Astrocyte (in vitro differentiated cells and primary cell): Measurements from ENCODE around the gene LCN2.
"Not testable (repeated sequence)": the region's sequence is repeated elsewhere in the genome, so short reads cannot be mapped to it uniquely, and the experiment has no call there.

ENCODE experiments used
- EZH2 ChIP-seq: IDR thresholded peaks from 2 replicates; pipeline ENCODE4 v1.6.1; 2012; ENCODE audit warnings: mild to moderate bottlenecking, low read length, inconsistent platforms; ENCODE audit not compliant: insufficient read depth
- TF ChIP-seq, protein P1 (sequence below): IDR thresholded peaks from 2 replicates; pipeline ENCODE4 v1.5.1; 2011; ENCODE audit warnings: low read depth, mild to moderate bottlenecking, inconsistent platforms, low read length, moderate library complexity; ENCODE audit not compliant: insufficient read depth

DNA sequence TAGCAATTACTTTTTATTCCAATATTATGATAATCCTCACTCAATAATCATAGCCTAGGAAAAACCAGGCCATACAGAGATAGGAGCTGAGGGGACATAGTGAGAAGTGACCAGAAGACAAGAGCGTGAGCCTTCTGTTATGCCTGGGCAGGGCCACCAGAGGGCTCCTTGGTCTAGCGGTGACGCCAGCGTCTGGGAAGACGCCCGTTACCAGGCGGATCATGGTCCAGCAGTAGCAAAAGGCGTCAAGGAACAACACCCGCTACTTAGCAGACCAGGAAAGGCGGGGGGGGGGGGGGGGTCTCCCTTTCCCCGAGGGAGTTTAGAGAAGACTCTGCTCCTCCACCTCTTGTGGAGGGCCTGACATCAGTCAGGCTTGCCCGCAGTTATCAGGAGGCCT, 32.2 kb downstream of the LCN2 start:
- TF ChIP-seq, protein P1, sequence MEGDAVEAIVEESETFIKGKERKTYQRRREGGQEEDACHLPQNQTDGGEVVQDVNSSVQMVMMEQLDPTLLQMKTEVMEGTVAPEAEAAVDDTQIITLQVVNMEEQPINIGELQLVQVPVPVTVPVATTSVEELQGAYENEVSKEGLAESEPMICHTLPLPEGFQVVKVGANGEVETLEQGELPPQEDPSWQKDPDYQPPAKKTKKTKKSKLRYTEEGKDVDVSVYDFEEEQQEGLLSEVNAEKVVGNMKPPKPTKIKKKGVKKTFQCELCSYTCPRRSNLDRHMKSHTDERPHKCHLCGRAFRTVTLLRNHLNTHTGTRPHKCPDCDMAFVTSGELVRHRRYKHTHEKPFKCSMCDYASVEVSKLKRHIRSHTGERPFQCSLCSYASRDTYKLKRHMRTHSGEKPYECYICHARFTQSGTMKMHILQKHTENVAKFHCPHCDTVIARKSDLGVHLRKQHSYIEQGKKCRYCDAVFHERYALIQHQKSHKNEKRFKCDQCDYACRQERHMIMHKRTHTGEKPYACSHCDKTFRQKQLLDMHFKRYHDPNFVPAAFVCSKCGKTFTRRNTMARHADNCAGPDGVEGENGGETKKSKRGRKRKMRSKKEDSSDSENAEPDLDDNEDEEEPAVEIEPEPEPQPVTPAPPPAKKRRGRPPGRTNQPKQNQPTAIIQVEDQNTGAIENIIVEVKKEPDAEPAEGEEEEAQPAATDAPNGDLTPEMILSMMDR: peak; percentile 30
- not testable (repeated sequence) for TF ChIP-seq EZH2
